OCI-LY7 (cell line): ENCODE data around the gene SREBF1.

ENCODE experiments used
- CTCF ChIP-seq: fragments of 200-600 bp; sonication (generic); conservative IDR thresholded peaks from 2 replicates; pipeline ENCODE4 v1.5.1; 2014; ENCODE audit warnings: mild to moderate bottlenecking, antibody characterized with exemption, low read length, moderate library complexity, mixed read lengths
- EZH2phosphoT487 ChIP-seq: fragments of 200-600 bp; sonication (generic); IDR thresholded peaks from 2 replicates; pipeline ENCODE4 v1.6.1; 2018; ENCODE audit warnings: low read depth, borderline replicate concordance, mild to moderate bottlenecking, mixed run types, antibody characterized with exemption, low read length, moderate library complexity, mixed read lengths

DNA sequence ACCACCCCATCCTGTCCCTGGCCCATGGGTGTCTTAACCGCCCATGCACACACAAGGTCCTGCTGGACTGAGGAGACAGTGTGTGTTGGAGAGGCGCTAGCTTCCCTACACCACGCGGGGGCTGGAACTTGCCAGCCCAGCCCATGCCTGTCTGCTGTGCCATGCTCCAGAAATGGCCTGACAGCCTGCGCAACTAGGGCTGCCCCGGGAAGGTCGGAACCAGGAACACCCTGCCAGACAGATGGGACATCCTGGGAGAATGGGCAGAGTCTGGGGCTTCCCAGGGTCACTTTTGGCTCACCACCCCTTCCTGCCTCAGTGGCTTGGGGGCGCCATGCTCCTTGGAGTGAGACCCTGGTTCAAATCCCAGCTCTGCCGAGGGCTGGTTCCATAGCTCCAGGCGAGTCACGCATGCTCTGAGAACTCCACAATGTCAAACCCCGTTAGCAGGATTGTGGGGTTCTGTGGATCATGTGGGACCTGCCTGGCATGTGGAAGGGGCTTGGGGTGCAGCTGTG is 36.2 kb downstream of the SREBF1 start:
- no peak for TF ChIP-seq CTCF
- TF ChIP-seq EZH2phosphoT487 = no peak
